ENCODE results near the gene ZNF516. TPM values are rescaled to one million over a fixed set of nuclear protein-coding genes. Genes with fewer than 3 reads are reported as not detected.

The ZNF516 gene
- total RNA-seq, 1 experiment from 2014 or later, result 6.3 TPM

DNA sequence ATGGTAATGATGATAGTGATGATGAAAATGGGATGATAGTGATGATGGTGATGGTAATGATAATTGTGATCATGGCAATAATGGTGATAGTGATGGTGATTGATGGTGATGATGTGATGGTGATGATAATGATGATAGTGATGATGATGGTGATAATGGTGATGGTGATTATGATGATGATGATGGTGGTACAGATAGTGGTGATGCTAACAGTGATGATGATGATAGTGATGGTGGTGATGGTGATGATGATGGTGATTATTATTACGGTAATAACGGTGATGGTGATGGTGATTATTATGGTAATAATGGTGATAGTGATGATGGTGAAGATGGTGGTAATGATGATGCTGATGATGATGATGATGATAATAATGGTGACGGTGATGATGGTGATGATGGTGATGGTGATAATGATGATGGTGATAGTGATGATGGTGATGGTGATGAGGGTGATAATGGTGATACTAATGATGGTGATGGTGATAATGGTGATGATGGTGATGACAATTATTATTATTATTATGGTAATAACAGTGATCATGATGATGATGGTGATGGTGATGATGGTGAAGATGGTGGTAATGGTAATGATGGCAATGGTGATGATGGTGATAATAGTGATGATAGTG, 151.0 kb downstream of the ZNF516 start:
- no peak for DNase-seq (ENCODE audit: low read depth)

DNA sequence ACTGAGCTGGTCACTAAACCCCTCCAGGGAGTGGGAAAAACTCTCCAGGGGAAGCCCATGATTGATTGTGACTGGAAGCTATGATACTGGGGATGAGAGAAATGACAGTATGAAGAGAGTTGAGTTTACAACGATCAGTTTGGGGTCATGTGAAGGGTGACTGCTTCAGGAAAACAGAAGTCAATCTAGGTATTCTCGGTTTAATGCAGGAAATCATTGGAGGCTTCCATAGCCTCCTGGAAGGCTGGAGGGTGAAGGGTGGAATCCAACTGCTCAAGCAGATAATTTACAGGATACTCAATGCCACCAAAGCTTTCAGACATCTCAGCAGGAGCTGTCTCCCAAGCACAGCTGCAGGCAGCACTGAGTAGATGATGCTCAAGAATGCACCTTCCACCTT, 154.6 kb downstream of the ZNF516 start:
- no peak for DNase-seq (ENCODE audit: low read depth)

DNA sequence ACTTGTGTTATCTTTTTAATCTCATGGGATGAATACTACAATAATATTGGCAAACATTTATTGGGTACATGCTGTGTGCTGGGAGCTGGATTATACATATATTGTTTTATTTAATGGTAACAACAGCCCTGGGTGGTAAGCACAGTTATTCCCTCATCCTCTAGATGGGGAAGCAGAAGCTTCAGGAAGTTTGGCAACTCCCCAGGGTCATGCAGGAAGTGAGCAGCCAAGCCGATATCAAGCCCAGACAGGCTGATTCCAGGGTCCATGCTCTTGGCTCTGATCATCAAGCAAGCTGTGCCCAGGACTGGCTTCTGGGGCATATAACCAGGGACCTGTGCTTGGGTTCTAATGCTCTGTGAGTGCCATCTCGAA, 155.8 kb downstream of the ZNF516 start:
- no peak for DNase-seq (ENCODE audit: low read depth)

GRCh38 chr18:76338619-76339245, 156.3 kb downstream of the ZNF516 start:
- DNase-seq (ENCODE audit: low read depth), result no peak

- DNase-seq (ENCODE audit: low read depth), result no peak
Measured at GRCh38 chr18:76338088-76338487, 157.0 kb downstream of the ZNF516 start.

GRCh38 chr18:76335859-76336640, 159.0 kb downstream of the ZNF516 start:
- DNase-seq (ENCODE audit: low read depth), result no peak

GRCh38 chr18:76328140-76328539, 166.9 kb downstream of the ZNF516 start:
- no peak for DNase-seq (ENCODE audit: low read depth)

DNA sequence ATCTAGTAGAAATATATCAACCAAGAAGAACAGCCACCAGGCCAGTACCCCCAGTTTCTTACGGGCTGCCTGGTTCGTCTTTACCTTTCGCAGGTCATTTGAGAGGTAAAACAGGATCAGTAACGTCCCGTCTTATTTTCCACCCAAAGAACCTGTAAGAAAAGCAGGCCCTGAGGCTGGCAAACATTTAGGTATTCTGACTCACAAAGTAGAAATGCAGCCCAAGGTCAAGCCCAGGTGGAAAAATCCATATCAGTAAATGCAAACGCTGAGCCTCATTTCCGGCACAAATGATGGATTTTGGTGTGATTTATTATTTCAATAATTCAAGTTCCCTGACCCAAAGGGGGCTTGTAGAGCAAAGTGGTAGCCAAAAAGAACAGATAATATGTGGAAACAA, 171.2 kb downstream of the ZNF516 start:
- no peak for DNase-seq (ENCODE audit: low read depth)

DNA sequence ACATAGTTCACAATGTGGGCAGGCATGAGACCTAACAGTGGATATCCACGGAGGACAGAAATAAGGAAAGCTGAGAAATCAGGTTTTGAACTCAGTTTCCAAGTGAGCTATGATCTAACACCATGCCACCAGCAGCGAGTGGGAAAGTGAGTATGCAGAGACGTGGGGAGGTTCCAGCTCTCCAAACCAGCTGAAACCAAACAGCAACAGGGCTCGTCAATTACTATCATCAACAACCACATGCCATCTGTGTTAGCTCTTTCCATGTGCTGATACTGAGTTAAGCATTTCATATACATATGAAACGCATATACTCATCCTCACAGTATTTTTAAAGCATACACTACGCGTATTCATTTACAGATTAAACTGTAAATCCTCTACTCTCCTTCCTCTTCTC, 172.4 kb downstream of the ZNF516 start:
- no peak for DNase-seq (ENCODE audit: low read depth)

GRCh38 chr18:76319366-76319765, 175.7 kb downstream of the ZNF516 start:
- DNase-seq (ENCODE audit: low read depth), result no peak

GRCh38 chr18:76318607-76319006, 176.4 kb downstream of the ZNF516 start:
- no peak for DNase-seq (ENCODE audit: low read depth)

- DNase-seq (ENCODE audit: low read depth), result no peak
Measured at GRCh38 chr18:76317136-76317535, 177.9 kb downstream of the ZNF516 start.

DNA sequence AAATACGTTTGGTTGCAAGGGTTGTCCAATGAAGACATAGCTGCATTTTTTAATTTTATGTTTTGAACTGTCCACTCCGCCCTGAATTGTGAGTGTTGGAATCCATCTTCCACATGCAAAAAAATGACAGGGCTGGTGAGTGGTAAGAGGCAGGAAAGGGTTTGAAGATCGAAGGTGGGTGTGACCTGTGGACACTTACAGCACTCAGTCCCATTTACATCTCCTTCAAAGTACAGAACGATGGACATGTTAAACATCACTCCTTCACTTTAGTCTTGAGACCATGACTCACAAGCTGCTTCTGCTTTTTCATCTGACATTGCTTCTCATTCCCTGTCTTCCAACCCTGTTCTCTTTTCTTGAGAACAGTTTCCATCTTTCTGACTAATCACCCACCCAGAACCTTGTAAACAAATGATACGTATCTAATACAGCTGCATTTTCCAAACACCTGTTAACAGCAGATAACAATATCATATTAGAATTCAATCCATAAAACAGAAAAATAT, 179.3 kb downstream of the ZNF516 start:
- no peak for DNase-seq (ENCODE audit: low read depth)

DNA sequence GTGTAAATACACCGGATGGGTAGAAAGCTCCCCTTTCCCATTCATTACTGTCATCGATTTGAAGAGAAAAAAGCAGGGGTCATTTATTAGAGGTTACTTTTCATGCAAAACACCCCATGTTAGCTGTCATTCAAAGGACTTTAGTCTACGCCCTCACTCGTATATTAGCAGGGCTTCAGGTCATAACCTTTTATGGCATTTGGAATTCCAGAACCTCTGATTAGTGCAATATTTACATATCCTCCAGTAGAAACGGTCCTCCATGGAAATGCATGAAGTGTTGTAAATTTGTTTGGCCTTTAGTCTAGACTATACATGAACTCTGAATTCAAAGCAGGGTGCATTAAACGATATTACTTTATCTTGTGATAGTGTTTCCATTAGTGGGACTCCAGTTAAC, 180.5 kb downstream of the ZNF516 start:
- no peak for DNase-seq (ENCODE audit: low read depth)

DNA sequence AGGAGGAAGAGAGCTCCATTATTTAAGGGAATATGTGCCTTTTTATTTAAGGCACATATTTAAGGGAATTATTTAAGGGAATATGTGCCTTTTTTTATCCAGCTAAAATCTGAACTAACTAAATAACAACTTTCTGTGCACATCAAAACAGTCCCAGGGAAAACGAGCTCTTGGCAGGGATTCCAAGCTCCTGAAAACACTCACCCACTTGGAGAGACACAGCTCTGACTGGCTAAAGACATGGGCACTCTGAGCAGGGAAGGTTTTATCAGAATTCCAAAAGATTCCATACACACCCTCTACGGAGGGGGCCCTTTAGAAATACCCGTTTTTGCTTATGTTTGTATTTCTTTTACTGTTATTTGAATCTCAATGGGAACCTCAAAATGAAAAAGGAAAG, 181.0 kb downstream of the ZNF516 start:
- DNase-seq (ENCODE audit: low read depth), result no peak
